Left colon (tissue), 2 donors: ENCODE measurements around the gene CTSC. TPM values are rescaled to one million over a fixed set of nuclear protein-coding genes. Genes with fewer than 3 reads are reported as not detected.

Source experiments
- ATAC-seq: fragments of 200-7000 bp; cut with Tn5 transposase; one replicate; pipeline ENCODE4 v1.9.1; 2020; ENCODE audit warnings: mild to moderate bottlenecking, moderate library complexity
- DNase-seq, 2 donors: peaks; one replicate each; pipeline ENCODE4 v3.0.0-alpha.2; 2020
- intact Hi-C, 2 donors: fragments of 100-400 bp; cut with DNase I in 1 of 2; cut with micrococcal nuclease in 1 of 2; formaldehyde crosslinking; loops; one replicate each; pipeline versions ENCODE4 v1.11.2 to v1.14.0; 2022; cut with DNase I, micrococcal nuclease
- total RNA-seq, 2 donors: library from RNA; stranded (reverse); fragmentation: NEBNext Ultra II Directional; extraction: Animal tissue kit (Norgen Biotek cat#: 25700); gene quantifications; one replicate each; pipeline ENCODE4 v1.2.1, GENCODE V29; 2021
- donor health status: DM: no; HTN: no; CAD: no.
- donor health status: DM: yes; HTN: yes; CAD: no.

CTSC gene
- total RNA-seq, 2 donors from 2014 or later = 65.4 to 133 TPM

DNA sequence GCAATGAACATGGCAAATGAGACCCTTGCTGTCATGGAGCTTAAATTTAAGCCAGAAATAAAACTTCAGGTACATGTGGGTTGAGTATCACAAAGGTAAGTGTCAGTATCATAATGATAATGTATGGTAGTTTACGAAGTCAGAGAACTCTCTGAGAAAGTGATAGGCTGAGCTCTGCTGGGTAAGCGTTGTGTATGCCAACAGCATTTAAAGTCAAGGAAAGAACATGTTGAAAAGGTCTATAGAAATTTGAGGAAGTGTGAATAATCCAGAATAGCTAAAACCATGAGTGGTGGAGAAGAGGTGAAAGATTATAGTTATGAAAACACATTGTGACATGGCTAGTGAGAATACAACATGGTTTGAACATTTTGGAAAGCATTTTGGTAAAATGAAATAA lies 17.4 kb upstream of the CTSC start:
- DNase-seq = no peak
- no peak for ATAC-seq
- intact Hi-C loops = no loop called here

DNA sequence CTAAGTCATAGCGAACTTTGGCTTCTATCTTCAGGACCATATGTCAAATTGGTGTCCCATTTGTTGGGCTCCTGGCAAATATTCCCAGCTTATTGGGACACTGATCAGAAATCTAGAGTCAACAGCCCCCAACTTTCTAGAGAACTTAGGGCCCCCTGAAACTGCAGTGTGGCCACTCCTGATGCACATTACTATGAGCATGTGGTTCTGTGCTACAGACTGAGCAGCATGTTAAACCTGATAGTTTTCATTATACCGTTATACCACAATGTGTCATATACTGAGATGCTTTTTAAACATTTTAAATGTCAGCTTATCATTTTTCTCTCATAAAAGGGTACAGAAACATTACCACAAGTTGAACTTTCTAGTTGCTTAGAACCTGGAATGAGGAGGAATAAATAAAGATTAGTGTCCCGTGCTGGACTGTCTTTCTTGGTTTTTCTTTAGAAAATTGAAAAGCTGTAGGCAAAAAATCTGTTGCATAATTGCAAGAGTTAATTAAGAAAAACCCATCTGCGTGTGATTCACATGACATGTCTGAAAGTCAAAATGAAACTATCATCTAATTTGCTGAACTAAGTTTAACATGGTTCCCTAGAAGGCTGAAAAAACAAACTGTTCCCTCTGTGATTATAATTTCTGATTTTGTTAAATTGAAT lies 16.4 kb upstream of the CTSC start:
- DNase-seq = no peak
- intact Hi-C loops = no loop called here
- no peak for ATAC-seq

DNA sequence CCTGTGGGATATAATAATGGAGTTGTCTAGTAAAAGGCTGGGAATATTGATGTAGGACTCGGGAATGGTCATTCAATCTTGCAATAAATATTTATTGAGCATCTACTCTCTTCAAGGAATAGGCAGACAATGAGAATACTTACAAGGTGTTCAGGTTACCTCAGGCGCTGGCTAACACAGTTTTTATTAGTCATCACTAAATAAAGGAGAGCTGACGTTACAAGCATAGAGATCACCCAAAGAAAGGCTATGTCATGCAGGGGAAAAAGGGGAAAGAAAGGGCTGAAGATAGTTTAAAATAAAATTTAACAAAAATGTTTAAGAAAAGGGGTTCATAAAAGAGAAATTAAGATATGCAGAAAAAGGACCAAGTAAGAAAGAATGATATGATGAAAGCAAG lies 15.8 kb upstream of the CTSC start:
- ATAC-seq (no peak), DNase-seq (no peak)
- intact Hi-C loops = no loop called here

DNA sequence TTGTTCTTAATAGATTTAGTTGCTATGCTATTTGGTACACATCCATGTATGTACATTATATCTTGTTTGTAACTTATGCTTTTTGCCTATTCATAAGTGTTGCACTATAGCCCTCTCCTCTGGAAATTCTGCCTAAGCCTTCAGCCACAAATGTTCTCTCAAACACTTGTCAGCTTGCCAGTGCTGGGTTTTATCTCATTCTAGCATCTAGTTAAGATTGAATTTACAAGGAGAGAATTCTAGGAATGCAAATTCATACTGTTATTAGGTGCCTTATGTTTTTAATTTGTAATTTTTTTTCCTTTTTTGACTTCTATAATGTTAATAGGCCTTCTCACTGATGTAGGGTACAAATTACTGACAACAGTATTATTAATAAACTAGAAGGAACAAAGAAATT lies 14.6 kb upstream of the CTSC start:
- ATAC-seq = no peak
- intact Hi-C loops = no loop called here

DNA sequence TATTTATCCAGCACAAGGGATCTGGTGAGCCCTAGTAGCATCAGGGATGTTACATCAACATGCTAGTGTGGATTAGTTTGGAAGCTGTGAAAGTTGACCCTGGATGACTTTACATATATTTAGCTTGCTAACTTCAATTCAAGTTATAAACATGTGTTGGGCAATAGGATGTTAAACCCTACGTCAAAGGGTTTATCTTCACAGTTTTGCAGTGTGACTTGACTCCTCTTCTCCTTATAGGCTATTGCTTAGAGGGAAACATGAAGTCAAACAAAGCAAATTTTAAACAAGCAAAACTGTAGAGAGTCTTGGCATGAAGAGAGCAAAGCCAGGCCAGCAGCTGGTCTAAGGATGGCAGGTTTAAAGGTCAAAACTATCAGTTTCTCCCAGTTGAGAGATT lies 11.3 kb upstream of the CTSC start:
- DNase-seq (no peak), ATAC-seq (no peak)
- intact Hi-C loops = no loop called here

More for the DNA sequence above, 14.6 kb upstream of the CTSC start:
- DNase-seq = no peak

DNA sequence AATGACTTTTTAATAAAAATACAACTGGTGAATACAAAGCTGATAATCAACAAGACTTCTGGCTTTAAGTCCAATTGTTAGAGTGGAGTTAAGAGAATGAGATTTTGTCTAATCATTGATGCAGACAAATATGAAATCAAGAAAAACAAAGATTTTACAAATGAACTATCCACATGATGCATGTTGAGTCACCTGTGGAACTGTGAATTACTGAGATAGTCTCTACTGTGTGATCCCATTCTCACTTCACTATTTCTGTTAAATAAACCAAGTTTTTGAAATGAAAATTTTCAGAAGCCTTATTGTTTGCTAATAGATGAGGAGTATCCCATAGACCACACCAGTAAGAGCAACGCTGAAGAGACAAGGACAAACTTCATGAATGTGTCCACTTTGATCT lies 8.4 kb upstream of the CTSC start:
- intact Hi-C loops = no loop called here
- ATAC-seq (no peak), DNase-seq (no peak)

DNA sequence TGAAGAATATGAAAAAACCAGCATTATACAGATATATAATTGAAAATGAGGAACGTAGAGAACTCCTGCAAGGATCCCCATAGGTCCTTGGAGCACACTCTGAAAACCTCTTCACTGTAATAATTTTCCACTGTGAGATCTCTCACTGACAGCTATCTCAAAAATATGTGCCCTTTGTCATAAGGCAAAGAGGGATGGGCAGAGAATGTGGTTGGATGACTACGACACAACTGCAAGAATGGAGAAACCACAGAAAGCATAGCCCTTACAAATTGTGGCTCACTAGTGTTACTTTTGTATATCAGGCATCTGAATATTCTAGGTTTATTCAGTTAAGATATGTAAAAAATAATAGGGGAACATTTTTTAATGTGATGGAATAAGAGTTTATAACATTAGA lies 7.9 kb upstream of the CTSC start:
- intact Hi-C loops = no loop called here
- DNase-seq = no peak
- no peak for ATAC-seq

DNA sequence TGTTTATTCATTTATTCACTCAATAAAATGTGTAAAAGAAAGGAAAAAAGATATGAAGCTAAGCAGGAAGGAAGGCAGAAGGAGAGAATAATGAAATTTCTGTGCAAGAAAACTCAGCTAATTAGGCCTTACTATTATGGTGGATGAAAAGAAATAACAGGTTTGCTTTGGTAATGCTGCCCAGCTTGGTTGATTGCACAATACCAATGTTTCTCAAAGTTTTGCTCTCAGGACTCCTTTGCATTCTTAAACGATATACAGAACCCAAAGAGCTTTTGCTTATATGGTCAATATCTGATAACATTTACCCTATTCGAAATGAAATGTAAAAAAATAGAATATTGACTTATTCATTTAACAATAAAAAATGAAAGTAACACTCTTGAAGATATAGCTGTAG lies 7.3 kb upstream of the CTSC start:
- intact Hi-C loops = no loop called here
- ATAC-seq = no peak
- DNase-seq = no peak

DNA sequence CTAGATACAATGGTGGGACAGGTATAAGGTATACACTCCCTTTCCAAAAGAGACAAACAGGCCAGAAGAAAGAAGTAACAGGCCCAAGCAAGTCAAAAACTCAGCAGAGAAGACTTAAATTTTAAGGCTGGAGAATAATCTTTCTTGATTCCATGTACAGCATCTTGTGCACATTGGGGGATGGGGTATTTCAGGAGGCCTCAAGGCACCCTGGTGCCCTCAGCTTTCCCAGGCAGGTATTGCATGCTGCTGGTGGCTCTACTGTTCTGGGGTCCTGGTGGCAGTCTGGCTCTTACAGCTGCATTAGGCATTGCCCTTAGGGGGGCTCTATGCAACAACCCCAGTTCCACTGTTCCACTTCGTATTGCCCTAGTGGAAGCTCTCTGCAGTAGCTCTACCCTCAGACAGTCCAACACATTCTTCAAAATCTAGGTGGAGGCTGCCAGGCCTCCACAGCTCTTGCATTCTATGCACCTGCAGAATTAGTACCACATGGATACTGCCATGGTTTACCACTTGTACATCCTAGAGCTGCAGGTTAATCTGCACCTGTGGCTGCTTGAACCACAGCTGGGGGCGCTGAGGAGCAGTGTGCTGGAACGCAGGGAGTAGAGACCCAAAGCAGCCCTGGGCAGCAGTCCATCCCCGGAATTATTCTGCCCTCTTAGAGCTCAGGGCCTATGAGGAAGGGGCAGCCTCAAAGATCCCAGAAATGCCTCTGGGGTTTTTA lies 4.2 kb upstream of the CTSC start:
- intact Hi-C loops = no loop called here

DNA sequence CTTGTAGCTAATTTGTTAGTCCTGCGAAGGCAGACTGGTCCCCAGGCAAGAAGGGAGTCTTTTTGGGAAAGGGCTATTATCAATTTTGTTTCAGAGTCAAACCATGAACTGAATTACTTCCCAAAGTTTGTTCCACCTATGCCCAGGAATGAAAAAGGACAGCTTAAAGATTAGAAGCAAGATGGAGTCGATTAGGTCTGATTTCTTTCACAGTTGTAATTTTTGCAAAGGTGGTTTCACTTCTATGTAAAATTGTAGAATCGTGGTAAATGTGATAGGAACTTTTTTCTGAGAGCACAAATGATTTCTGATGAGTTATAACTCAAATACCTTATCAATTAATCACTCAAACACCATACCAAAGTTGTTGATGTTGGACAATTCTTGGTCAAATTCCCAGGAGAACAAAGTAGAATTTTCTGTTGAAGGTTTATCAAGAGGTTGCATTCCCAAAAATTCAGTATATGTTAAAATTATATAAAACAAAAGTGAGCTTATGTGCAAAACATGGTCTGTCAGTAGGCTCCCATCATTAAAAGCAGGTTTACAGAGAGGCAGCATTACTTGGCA lies 2.9 kb upstream of the CTSC start:
- intact Hi-C loops = no loop called here
- ATAC-seq (no peak), DNase-seq (no peak)

More for the DNA sequence above, 4.2 kb upstream of the CTSC start:
- ATAC-seq = no peak
- no peak for DNase-seq

DNA sequence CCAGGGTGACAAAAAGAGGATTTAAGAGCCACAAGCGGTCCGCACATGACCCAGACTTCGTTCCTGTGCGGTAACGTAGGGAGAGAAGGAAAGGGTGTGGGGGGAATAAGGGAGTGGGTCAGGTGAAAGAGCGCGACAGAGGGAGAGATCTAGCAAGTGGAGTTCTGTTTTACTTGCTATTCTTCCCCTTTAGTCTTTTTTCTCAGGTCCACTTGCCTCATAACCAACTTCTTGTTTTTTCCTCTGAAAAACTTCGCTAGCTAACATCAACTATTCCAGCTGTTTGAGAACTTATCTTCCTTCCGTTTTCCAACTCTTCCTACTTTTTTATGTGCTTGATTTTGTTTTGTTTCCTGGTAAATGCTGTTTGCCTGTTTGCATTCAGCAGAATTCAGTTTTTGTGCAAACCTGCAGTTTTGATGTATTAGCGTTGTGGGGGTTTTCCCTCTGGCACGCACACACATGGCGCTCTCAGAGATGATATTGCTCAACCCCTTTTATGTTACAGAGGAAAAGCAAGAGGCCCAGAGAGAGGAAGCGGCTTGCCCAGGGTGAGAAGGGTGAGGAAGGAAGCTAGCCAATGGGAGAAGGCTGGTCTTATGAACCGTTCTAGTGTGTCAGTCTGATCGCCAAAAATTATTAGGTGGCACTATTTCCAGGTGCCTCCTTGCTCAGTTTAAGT lies 592 bp upstream of the CTSC start:
- intact Hi-C loops = no loop called here
- peak; percentile 47 to 55 for DNase-seq
- ATAC-seq = peak; percentile 63

DNA sequence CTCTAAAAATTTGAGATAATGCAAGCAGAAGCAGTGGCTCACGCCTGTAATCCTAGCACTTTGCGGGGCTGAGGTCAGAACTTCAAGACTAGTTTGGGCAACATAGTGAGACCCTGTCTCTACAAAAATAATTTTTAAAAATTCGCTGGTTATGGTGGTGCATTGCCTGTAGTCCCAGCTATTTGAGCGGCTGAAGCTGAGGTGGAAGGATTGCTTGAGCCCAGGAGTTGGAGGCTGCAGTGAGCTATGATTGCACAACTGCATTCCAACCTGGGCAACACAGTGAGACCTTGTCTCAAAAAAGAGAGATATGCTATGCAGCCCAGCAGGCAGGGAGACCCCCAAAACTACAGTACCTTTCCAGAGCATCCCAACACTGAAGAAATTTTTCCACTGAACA lies 2.3 kb downstream of the CTSC start:
- intact Hi-C loops = no loop called here
- ATAC-seq (no peak), DNase-seq (no peak)

DNA sequence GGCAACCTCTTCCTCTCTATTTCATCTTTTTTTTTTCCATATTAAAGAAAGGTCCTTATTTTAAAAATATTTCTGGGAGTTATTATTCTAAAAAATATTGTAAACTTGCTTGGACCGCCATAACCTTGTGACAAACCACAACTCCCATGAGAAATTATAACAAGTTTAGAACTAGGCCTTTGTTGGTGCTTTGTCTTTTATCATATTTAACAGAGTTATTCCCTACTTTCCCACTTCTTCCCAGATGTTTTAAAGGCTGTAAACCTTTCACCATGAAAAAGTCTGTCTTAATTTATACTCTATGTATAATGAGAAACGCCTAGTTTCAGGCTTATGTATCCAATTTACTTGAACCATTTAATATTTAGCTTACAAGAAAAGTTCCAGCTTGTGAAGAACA lies 3.7 kb downstream of the CTSC start:
- intact Hi-C loops = no loop called here
- DNase-seq (no peak), ATAC-seq (no peak)

DNA sequence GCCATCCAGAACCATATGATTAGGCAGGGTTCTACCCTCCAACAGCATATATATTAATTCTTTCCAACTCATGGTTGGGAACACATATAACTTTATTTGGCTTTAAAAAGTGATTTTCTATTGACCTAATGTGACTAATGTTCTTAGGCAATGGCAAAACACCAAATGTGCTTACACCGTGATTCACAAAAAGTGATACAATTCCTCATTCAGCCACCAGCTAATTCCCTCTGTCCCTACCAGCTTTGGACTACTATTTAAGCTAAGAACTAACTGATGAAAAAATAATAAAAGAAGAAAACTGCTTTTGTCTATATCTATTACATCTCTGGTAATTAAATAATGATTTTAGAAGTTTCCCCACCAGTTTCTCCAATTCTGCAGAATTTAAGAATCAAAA lies 4.7 kb downstream of the CTSC start:
- ATAC-seq (no peak), DNase-seq (no peak)
- intact Hi-C loops = no loop called here

DNA sequence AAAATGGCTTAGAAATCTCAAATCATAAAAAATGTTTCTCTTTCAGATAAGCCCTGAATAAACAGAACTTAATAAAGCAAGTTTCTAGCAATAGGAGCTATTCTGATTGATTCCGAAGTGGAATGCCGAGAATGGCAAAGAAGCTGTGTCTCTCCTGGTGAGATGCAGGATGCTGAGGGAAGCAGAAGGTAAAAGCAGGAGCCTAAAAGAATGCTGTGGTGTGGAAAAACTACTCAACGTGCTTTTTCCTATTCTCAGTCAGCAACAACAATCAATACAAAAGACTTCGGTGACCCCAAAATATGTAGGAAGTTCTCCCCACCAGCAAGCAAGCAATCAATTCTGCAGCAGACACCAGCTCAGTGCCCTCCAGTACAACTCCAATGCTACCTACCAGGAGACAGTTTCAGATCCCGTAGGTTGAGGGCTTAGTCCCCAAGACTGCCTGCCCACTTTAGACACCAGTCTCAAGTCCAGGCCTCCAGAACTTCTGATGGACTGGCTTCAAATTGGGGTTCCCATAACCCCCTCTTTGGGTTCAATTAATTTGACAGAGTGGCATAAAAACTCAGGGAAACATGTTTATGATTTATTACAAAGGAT lies 6.6 kb downstream of the CTSC start:
- ATAC-seq (no peak), DNase-seq (no peak)
- intact Hi-C loops = no loop called here

DNA sequence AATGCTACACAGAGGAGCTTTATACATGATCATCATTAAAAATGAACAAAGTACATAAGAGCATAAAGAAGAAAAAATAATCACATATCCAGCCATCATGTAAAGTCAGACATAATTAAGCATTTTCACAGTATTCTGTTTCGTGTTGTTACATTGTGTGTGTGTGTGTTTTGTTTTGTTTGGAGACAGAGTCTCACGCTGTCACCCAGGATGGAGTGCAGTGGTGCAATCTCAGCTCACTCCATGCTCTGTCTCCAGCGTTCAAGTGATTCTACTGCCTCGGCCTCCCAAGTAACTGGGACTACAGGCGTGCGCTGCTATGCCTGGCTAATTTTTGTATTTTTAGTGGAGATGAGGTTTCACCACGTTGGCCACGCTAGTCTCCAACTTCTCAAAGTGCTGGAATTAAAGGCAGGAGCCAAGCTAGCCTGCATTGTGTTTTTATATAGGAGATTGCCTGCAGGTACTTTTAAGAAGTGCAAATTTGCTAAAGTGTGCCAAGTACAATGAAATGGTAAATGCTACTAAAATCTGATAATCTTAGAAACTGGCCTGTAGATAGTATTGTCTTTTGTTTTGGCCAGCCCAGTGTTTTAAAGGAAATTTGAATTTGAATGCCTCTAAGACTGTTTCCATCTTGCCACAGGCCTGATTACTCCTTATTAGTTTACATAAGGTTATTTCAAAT lies 7.8 kb downstream of the CTSC start:
- DNase-seq = no peak
- intact Hi-C loops = no loop called here
- ATAC-seq = no peak

DNA sequence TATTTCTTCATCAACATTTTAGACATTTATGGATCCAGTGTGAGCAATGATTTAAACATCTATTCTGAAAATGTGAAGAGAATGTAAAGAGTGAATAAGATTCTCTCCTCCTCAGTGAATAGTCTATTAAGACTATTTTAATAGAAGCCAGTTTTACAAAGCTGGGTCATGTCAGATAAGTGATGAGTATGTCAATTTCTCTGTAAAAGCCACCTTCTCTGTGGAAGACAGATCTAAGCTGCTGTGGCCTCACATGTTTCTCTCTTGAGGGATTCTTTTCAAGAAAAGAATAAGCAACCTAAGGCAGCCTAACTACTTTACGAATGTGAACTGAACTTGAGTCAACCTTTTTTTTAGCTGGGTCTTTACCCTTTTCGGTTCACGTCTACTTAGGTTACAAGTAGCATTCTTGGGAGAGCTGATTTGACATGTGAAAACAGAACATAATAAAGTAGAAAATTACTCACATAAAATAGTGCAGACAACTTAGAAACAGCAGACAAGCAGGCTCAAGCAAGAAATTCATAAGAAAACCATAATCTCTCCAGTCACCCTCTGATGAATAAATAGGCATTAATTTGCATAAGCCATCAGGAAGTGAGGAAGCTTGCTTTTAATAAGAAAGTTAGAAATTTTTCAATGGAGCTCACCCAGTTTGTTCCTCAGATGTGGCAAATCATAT lies 9.9 kb downstream of the CTSC start:
- intact Hi-C loops = no loop called here
- no peak for ATAC-seq
- DNase-seq = no peak

DNA sequence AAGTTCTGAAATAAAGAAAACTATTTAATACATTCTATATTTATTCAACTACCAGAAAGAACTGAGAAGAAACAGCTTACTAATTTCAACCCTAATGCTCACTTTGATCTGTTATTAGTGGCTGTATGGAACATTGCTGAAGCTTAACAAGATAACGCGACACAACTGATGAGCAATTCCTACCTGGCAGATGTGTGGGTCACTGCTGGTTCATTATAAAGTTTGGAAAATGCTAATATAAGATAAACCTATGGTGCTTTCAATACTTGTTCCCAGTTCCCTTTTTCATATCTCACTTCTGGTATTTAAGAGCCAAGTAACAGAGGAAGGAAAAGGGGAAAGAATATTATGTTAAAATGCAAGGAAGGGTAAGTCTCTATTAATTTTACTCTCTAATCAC lies 10.5 kb downstream of the CTSC start:
- DNase-seq (no peak), ATAC-seq (no peak)
- intact Hi-C loops = no loop called here

DNA sequence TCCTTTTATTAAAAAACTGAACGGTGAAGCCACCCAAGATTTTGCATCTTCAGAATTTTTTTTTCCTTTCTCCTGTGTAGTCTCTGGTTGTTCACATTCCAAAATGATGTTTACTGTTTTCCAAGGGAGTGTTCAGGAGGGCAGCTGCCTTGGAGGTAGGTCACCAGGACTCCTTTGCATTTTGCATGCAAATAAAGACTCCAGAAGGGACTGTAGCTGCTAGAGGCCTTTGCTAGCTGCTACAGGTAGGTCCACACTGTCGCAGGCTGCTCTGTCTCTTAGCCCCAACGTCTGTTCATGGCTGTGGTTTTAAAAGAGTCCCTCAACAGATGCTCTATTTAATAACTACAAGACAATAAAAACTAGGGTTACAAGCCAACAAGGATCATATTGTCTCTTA lies 11.4 kb downstream of the CTSC start:
- ATAC-seq = no peak
- DNase-seq = no peak
- intact Hi-C loops = no loop called here
